A673 (cell line): ENCODE data around the gene LAD1. TPM values are rescaled to one million over a fixed set of nuclear protein-coding genes. Genes with fewer than 3 reads are reported as not detected.
A peak's percentile ranks its signal among the peaks of the same experiment; 100 is the strongest.

Experiments
- BruUV-seq: library from RNA; stranded (reverse); fragments of 400-500 nt; replicated peaks from 2 replicates; lab custom pipeline; 2021; lab: Mats Ljungman, UMichigan
- CTCF ChIA-PET: fragments of 300-600 bp; sonication (Branson Sonifier 250); formaldehyde crosslinking; loops from one replicate; lab custom pipeline; 2022; ENCODE audit warnings: antibody characterized with exemption; lab: Charles Lee
- POLR2A ChIA-PET: fragments of 300-600 bp; sonication (Branson Sonifier 250); formaldehyde crosslinking; loops from one replicate; lab custom pipeline; 2022; ENCODE audit warnings: antibody characterized with exemption; ENCODE audit not compliant: low non-redundant PET; lab: Charles Lee
- DNase-seq: peaks from one replicate; pipeline ENCODE4 v3.0.0-alpha.2; 2015; ENCODE audit warnings: low spot score
- H3K27ac ChIP-seq: fragments of 200-600 bp; sonication (generic); 2 replicates; pipeline ENCODE4 v1.5.1; 2016; ENCODE audit warnings: mixed run types, low read depth, mild to moderate bottlenecking, mixed read lengths, antibody characterized with exemption, low read length; ENCODE audit not compliant: poor library complexity, severe bottlenecking
- H3K27me3 ChIP-seq: fragments of 200-600 bp; sonication (generic); replicated peaks from 2 replicates; pipeline ENCODE4 v1.6.1; 2017; ENCODE audit warnings: mixed run types, low read depth, mild to moderate bottlenecking, mixed read lengths, antibody characterized with exemption, low read length; ENCODE audit not compliant: insufficient read depth, poor library complexity
- H3K36me3 ChIP-seq: fragments of 200-600 bp; sonication (generic); 2 replicates; pipeline ENCODE4 v1.6.1; 2016; ENCODE audit warnings: mixed run types, mild to moderate bottlenecking, mixed read lengths, antibody characterized with exemption, low read length; ENCODE audit not compliant: insufficient read depth, poor library complexity, severe bottlenecking
- H3K4me1 ChIP-seq: fragments of 200-600 bp; sonication (generic); 2 replicates; pipeline ENCODE4 v1.6.1; 2017; ENCODE audit warnings: mixed run types, mild to moderate bottlenecking, mixed read lengths, antibody characterized with exemption, low read length; ENCODE audit not compliant: insufficient read depth, poor library complexity, severe bottlenecking
- H3K4me3 ChIP-seq: fragments of 200-600 bp; sonication (generic); 2 replicates; pipeline ENCODE4 v1.5.1; 2016; ENCODE audit warnings: low read depth, mixed run types, mild to moderate bottlenecking, mixed read lengths, low read length; ENCODE audit not compliant: poor library complexity, severe bottlenecking
- H3K9me3 ChIP-seq: fragments of 200-600 bp; sonication (generic); 2 replicates; pipeline ENCODE4 v1.6.1; 2016; ENCODE audit warnings: mixed run types, low read depth, mild to moderate bottlenecking, mixed read lengths, antibody characterized with exemption, low read length; ENCODE audit not compliant: poor library complexity, severe bottlenecking
- EZH2 ChIP-seq: fragments of 200-600 bp; sonication (generic); IDR thresholded peaks from 2 replicates; pipeline ENCODE4 v1.6.1; 2017; ENCODE audit warnings: borderline replicate concordance, low read depth, mild to moderate bottlenecking, mixed read lengths, antibody characterized with exemption, low read length; ENCODE audit not compliant: poor library complexity, severe bottlenecking
- intact Hi-C: fragments of 100-400 bp; cut with micrococcal nuclease; formaldehyde crosslinking; loops from one replicate; pipeline ENCODE4 v1.10.0; 2022; ENCODE audit not compliant: unreplicated experiment
- total RNA-seq: library from RNA; stranded (reverse); gene quantifications from 2 replicates; pipeline ENCODE4 v1.2.3, GENCODE V29; 2021
- TF ChIP-seq, protein P1 (sequence below): fragments of 300-800, 200-600 bp; sonication (generic); conservative IDR thresholded peaks from 2 replicates; pipeline ENCODE4 v1.5.1; 2017; ENCODE audit warnings: low read depth, mild to moderate bottlenecking, antibody characterized with exemption, low read length, moderate library complexity, mixed read lengths

Gene LAD1
- total RNA-seq, 1 experiment from 2014 or later = not detected

DNA sequence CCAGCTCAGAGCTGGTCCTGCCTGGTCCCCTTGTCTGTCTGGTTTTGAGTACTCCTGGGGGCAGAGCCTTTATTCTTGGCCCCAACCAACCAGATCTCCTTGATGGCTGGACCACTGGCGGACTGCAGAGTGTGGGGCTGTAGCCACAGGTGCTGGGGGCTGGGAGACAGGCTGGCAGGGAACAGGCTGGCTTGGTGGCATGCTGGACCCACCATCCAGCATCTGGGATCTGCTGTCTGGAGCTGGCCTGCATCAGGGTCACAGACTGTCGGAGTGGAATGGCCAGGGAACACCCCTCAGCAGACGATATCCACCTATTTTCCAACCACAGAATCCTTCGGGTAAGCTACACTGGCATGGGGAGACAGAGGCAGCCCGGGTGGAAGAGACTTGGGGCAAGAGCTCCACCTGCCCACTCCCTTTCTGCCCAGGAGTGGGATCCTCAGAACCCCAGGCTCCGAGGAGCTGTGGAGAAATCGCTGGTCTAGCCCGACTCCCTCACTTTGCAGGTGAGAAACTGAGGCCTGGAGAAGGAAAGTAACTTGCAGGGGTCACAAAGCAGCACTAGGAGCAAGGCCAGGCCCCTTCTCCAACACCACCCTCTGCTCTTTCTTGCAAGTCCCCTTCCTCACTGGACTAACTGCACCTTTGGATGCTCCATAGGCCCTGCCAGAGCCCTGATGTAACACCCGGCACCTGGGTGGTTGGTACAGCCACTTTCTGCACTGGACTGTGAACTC lies 62.2 kb downstream of the LAD1 start:
- no peak for DNase-seq
- H3K27me3 ChIP-seq = no peaks in the 10 kb centered on the region
- H3K4me1 ChIP-seq = peaks cover 32% of the 10 kb centered on the region
- intact Hi-C loops = no loop called here
- no peak for TF ChIP-seq EZH2
- TF ChIP-seq, protein P1, sequence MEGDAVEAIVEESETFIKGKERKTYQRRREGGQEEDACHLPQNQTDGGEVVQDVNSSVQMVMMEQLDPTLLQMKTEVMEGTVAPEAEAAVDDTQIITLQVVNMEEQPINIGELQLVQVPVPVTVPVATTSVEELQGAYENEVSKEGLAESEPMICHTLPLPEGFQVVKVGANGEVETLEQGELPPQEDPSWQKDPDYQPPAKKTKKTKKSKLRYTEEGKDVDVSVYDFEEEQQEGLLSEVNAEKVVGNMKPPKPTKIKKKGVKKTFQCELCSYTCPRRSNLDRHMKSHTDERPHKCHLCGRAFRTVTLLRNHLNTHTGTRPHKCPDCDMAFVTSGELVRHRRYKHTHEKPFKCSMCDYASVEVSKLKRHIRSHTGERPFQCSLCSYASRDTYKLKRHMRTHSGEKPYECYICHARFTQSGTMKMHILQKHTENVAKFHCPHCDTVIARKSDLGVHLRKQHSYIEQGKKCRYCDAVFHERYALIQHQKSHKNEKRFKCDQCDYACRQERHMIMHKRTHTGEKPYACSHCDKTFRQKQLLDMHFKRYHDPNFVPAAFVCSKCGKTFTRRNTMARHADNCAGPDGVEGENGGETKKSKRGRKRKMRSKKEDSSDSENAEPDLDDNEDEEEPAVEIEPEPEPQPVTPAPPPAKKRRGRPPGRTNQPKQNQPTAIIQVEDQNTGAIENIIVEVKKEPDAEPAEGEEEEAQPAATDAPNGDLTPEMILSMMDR = no peak
- no peak overlapping the region for H3K27ac ChIP-seq
- no TSS peak for BruUV-seq
- peaks cover 13% of the 10 kb centered on the region for H3K36me3 ChIP-seq
- CTCF ChIA-PET = no interaction called here
- H3K4me3 ChIP-seq = no peak overlapping the region
- peaks cover 5% of the 10 kb centered on the region for H3K9me3 ChIP-seq
- POLR2A ChIA-PET = interaction anchor here (0.5 kb wide), 1 partner anchor 135 kb away, joined by 29 read pairs; no protein-coding TSS in a partner anchor

GRCh38 chr1:201335901-201336300 lies 63.2 kb downstream of the LAD1 start:
- TF ChIP-seq EZH2 = no peak
- TF ChIP-seq, protein P1 = no peak
- ChIA-PET POLR2A (no interaction called here), CTCF (interaction anchor here (0.9 kb wide), 1 partner anchor 10 kb away, joined by 3 read pairs; no protein-coding TSS in a partner anchor)
- no TSS peak for BruUV-seq
- H3K4me1 ChIP-seq = peaks cover 32% of the 10 kb centered on the region
- peak overlapping the region; percentile 86 for H3K27ac ChIP-seq
- no peaks in the 10 kb centered on the region for H3K27me3 ChIP-seq
- DNase-seq = no peak
- peaks cover 23% of the 10 kb centered on the region for H3K36me3 ChIP-seq
- H3K4me3 ChIP-seq = no peak overlapping the region
- intact Hi-C loops = no loop called here
- H3K9me3 ChIP-seq = no peaks in the 10 kb centered on the region

GRCh38 chr1:201335174-201335870 lies 63.8 kb downstream of the LAD1 start:
- Histone ChIP-seq H3K27me3 (no peaks in the 10 kb centered on the region), H3K36me3 (peaks cover 29% of the 10 kb centered on the region), H3K27ac (peak overlapping the region; percentile 86), H3K9me3 (no peaks in the 10 kb centered on the region), H3K4me1 (peaks cover 31% of the 10 kb centered on the region), H3K4me3 (no peak overlapping the region)
- intact Hi-C loops = no loop called here
- POLR2A ChIA-PET = no interaction called here
- CTCF ChIA-PET = interaction anchor here (0.9 kb wide), 1 partner anchor 11 kb away, joined by 3 read pairs; no protein-coding TSS in a partner anchor
- BruUV-seq = no TSS peak
- TF ChIP-seq, protein P1 = no peak
- no peak for TF ChIP-seq EZH2
- DNase-seq = no peak
